ELF-1 (cell line): ENCODE results near the gene EYA4.

Source experiments
- DNase-seq: peaks from one replicate; pipeline ENCODE4 v3.0.0-alpha.2; 2016; ENCODE audit warnings: low read depth, low spot score

Gene EYA4

GRCh38 chr6:133568970-133569889 is 328.1 kb downstream of the EYA4 start:
- peak; percentile 46 for DNase-seq

GRCh38 chr6:133571681-133572080 is 330.5 kb downstream of the EYA4 start:
- no peak for DNase-seq

- DNase-seq, result no peak
Observed at GRCh38 chr6:133577851-133578250, 336.7 kb downstream of the EYA4 start.
